Right lung (tissue), 5 donors: Measurements from ENCODE around the gene TBC1D14. TPM values are rescaled to one million over a fixed set of nuclear protein-coding genes. Genes with fewer than 3 reads are reported as not detected.

ENCODE experiments used
- DNase-seq, 2 donors: peaks; one replicate each; pipeline ENCODE4 v3.0.0-alpha.2; 2013
- polyA plus RNA-seq, 5 donors: library from polyadenylated mRNA; unstranded; fragments of 120-200 nt; gene quantifications; one replicate each; pipeline versions ENCODE4 v1.2.1 to v1.2.3, GENCODE V29; 2013; ENCODE audit warnings: inconsistent platforms in 1 of 5, low replicate concordance in 1 of 5; ENCODE audit not compliant: insufficient read length in 5 of 5, insufficient read depth in 1 of 5

Gene TBC1D14
- polyA plus RNA-seq, 5 donors: 40.7 to 46.0 (median 45.3) TPM

- no peak for DNase-seq
Measured at GRCh38 chr4:7018281-7018680, 108.7 kb downstream of the TBC1D14 start.

GRCh38 chr4:7019367-7019766 lies 109.7 kb downstream of the TBC1D14 start:
- DNase-seq: no peak

GRCh38 chr4:7020290-7020689 lies 110.7 kb downstream of the TBC1D14 start:
- DNase-seq: no peak

- DNase-seq: no peak
Measured at GRCh38 chr4:7020856-7021255, 111.2 kb downstream of the TBC1D14 start.

GRCh38 chr4:7021355-7021754 lies 111.7 kb downstream of the TBC1D14 start:
- no peak for DNase-seq

- no peak for DNase-seq
Measured at GRCh38 chr4:7021930-7022664, 112.5 kb downstream of the TBC1D14 start.

GRCh38 chr4:7023486-7023885 lies 113.9 kb downstream of the TBC1D14 start:
- no peak for DNase-seq

GRCh38 chr4:7023901-7024300 lies 114.3 kb downstream of the TBC1D14 start:
- DNase-seq: no peak

GRCh38 chr4:7024336-7024890 lies 114.8 kb downstream of the TBC1D14 start:
- DNase-seq: no peak

- DNase-seq: no peak
Measured at GRCh38 chr4:7025040-7025602, 115.5 kb downstream of the TBC1D14 start.

GRCh38 chr4:7026107-7026506 lies 116.5 kb downstream of the TBC1D14 start:
- DNase-seq: no peak

GRCh38 chr4:7027284-7027683 lies 117.7 kb downstream of the TBC1D14 start:
- DNase-seq: no peak

- DNase-seq: no peak
Measured at GRCh38 chr4:7027913-7028312, 118.3 kb downstream of the TBC1D14 start.

GRCh38 chr4:7029212-7029611 lies 119.6 kb downstream of the TBC1D14 start:
- no peak for DNase-seq

GRCh38 chr4:7029921-7030320 lies 120.3 kb downstream of the TBC1D14 start:
- no peak for DNase-seq

GRCh38 chr4:7030856-7031255 lies 121.2 kb downstream of the TBC1D14 start:
- DNase-seq: no peak

GRCh38 chr4:7031558-7032449 lies 122.2 kb downstream of the TBC1D14 start:
- DNase-seq: no peak

- no peak for DNase-seq
Measured at GRCh38 chr4:7032596-7032995, 123.0 kb downstream of the TBC1D14 start.

GRCh38 chr4:7034262-7035081 lies 124.8 kb downstream of the TBC1D14 start:
- peak in 1 of 2 donors; percentile 13 for DNase-seq

- DNase-seq: no peak
Measured at GRCh38 chr4:7037425-7037824, 127.8 kb downstream of the TBC1D14 start.

- DNase-seq: no peak
Measured at GRCh38 chr4:7040765-7041164, 131.1 kb downstream of the TBC1D14 start.
